CD4-positive, alpha-beta T cell treated with Interleukin-15 for 1 hour (primary cell): ENCODE data around the gene OLFML1.
A peak's percentile ranks its signal among the peaks of the same experiment; 100 is the strongest.

ENCODE experiments used
- DNase-seq: peaks from one replicate; pipeline ENCODE4 v3.0.0-alpha.2; 2020

The OLFML1 gene

DNA sequence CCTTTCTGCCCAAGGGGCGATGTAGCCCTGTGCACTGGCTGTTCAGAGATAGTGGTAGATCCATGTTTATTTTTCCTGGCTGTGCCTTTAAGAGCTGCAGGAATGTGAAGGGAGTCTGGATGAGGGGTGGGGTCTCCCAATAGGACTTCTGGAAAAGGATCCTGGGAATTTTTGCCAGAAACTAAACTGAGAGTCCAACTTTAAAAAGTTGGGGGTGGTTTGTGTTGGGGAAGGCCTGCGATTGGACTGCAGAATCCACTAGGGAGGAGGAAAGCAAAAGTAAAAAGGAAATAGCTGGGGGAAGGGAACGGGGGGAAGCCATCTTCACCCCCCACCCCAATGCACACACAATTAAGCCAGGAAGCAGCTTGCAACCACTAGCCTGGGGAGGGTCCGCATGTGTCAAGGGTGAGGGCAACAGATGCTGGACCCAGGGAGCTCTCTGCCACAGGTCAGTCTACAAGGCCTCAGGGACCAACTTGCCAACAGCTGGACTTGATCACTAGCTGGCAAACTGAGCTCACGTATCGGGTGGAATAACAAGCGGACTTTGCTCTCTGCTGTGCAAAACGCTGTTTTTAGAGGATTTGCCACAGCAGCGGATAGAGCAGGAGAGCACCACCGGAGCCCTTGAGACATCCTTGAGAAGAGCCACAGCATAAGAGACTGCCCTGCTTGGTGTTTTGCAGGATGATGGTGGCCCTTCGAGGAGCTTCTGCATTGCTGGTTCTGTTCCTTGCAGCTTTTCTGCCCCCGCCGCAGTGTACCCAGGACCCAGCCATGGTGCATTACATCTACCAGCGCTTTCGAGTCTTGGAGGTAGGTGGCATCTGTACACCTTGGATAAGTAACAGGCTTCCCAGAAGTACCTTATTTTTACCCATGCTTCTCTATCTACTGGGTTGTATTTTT lies at the start of gene OLFML1:
Gene OLFML1, plus strand, starts transcription at position 321 of the 912 bp plus-strand sequence. Its CDS starts 370 bp downstream, at position 691.
- DNase-seq: no peak

DNA sequence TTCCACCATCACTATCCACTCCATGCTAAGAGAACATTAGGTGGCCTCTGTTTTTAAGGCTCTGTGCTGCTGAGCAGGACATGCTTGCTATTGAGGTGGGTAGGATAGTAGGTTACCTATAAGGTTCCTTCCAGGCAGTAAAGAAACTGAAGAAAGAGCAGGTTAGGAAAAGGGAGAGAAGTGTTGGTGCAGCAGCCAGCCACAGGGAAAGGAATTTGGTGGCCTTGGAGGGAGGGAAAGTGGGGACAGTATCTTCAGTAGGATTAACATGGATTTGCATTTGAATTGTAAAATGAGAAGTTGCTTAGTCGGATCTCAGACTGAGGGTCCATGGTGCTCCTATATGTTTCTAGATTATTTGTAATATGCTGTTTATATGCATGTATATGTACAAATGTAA lies 49.2 kb upstream of the OLFML1 start:
- DNase-seq: no peak

- DNase-seq: peak; percentile 40
These were observed 48.6 kb upstream of the OLFML1 start for GRCh38 chr11:7436657-7437056.

- no peak for DNase-seq
These were observed 47.6 kb upstream of the OLFML1 start for GRCh38 chr11:7437696-7438095.

DNA sequence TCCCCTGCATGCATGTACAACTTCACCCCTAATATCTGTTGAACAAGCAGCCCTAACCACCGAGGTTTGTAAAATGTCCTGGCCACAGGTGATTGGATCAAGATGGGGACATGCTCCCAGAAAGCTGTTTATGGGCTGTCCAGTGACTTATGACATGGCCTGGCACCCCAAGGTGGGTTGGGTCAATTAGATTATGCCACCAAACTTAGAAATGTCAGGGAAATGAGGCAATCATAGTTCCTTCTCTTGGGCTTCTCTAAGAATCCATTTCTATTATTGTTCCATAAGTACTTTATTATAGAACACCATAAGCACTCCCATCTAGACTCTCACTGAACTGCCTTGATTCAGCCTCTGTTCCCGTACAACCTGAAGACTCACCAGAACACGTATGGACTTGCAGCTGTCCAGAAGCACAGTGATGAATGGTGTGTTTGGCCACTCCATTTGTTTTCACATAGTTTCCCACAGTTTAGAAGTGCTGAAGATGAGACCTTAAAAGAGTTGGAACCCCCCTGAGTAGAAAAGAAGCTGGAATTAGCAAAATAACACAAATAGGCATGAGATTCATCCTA lies 45.5 kb upstream of the OLFML1 start:
- DNase-seq: no peak

DNA sequence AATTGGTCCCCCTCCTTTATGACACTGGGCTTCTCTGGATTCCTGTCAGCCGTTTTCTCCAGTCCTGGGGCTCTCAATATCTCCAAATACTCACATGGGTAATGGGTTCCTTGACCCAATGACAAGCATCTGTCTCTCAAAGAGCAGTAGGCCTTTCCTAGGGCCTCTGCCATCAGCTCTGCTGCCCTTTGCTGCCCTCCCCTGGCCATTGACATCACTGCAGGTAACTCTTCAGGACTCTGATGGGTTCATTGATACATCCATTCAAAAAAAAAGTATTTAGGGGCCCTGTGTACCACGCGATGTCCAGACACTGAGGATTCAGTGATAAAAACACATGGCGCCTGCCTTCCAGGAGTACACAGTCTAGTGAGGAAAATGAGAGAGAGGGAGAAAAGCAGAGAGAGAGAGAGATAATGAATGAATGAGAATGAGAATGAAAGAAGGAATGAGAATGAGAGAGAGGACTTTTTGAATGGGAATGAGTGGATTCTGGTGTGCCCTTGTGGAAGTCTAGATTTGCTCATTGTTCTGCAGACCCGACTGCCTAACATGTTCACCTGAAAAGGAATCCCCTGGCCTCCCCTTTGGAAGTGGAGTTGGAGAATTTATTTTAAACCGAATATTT lies 42.6 kb upstream of the OLFML1 start:
- DNase-seq: peak; percentile 55

DNA sequence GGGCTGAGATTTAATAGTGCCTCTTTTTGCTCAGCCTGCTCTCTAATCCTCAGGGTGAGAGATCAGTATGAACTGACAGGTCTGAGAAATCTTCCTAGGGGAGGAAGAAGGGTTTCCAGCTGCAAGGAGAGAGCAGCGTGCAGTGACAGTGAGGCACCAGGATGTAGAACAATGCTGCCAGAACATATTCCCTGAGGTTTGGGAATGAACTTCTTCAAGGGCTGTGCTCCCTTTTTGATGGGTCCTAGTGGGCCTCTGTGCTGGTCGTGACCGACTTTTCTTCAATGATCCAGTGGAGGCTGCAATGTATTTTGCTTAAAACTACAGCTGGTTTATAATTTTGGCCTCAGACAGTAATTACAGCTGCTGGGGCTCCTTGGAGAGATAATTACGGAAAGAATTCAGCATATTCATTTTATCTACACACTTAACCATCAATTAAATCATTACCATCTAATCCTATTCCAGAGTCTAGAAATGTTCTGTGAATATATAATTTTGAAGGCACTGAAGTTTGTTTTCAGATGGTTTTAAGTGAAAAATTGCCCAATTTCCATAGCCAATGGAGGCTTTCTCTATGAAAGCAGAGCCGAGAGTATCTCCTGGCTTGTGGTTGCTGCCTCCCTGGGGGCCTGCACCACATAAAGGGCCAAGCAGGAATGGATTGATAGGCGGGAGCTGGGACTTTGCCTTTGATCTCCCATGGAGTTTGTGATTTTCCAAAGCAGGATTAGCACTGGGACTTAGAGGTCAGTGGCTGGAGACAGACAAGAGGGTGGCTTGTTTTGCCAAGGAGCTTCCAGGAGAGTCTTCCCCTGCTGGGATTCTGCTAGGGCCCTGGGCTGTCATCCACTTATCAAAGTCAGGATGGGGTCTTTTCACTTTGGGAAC lies 41.0 kb upstream of the OLFML1 start:
- DNase-seq: no peak

DNA sequence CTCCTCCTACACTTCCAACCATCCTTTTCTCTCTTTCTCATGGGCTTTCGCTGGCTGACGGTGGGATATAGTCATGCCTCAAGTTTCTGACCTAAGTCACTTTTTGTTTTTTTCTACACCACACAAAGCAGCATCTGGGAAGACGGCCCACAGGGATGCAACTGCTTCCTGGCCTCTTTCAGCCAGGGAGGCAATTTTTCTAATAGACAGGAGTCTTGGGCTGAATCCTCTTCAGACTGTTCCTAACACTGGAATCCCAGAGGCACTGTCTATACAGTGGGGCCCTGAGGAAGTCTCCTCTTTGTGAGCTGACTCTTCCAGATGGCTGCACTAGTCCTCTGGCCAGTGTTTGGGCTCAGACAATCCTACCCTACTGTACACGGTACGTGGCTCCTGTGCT lies 39.7 kb upstream of the OLFML1 start:
- no peak for DNase-seq

DNA sequence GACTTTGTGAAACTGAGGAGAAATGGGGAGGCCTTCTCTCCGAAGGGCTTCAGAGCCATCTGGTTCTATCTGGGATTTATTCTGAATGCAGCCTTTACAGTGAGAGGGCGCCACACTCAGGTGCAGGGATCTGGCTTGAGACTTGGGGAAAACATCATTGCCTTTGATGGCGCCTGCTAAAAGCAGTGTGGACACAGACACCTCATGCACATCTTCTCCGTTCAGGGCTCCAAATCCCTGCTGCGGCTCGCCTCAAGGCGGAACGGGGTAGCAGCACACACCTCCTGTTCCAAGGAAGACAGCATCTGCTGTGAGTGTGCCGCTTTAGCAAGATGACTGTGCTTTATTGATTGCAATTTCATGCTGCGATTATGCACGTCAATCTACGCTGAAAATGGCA lies 37.1 kb upstream of the OLFML1 start:
- no peak for DNase-seq

DNA sequence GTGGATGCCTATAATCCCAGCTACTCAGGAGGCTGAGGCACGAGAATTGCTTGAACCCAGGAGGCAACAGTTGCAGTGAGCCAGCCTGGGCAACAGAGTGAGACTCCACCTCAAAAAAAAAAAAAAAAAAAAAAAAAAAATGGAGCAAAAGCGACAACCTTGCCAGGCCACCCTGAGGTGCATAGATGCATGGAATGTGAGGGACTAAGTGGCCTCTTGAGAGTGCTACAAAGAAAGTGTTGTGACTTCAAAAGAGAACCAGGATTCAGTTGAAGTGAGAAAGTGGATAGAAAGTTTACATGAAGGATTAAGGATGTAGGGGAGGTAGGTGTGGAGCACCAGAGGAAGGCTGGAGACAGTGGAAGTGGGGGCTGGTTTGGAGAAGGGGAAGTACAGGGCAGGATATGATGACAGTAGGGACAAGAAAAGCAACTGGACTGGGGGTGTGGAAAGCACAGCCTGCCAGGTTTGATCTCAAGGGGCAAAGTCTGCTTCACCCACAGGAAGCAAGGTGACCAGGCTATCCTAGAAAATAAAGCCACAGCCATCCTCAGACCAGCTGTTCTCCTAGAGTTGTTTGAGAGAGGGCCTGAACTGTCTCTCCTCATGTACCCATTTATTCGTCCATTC lies 36.0 kb upstream of the OLFML1 start:
- DNase-seq: no peak

- no peak for DNase-seq
These were observed 35.5 kb upstream of the OLFML1 start for GRCh38 chr11:7449841-7450214.

- DNase-seq: no peak
These were observed 34.5 kb upstream of the OLFML1 start for GRCh38 chr11:7450836-7451235.

- no peak for DNase-seq
These were observed 33.8 kb upstream of the OLFML1 start for GRCh38 chr11:7451520-7451919.

GRCh38 chr11:7451952-7452494 lies 33.3 kb upstream of the OLFML1 start:
- DNase-seq: no peak

DNA sequence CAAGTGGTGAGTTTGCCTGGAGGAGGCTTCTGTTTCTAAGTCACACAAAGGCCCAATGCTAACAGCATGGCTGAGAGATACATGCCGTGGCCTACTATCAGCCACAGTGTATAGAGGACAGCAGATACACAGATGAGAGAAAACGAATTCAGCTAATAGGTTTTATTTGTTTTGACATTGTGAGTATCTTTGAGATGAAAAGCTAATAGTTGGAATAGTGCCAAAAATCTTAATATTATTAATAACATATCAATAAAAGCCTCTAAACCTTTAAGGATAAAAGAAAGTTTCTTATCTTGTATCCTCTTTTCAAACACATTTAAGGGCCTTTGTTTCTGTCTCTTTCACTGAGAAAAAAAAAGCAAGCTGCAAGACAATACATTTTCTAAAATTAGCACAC lies 30.5 kb upstream of the OLFML1 start:
- no peak for DNase-seq

GRCh38 chr11:7457211-7457610 lies 28.1 kb upstream of the OLFML1 start:
- DNase-seq: no peak

DNA sequence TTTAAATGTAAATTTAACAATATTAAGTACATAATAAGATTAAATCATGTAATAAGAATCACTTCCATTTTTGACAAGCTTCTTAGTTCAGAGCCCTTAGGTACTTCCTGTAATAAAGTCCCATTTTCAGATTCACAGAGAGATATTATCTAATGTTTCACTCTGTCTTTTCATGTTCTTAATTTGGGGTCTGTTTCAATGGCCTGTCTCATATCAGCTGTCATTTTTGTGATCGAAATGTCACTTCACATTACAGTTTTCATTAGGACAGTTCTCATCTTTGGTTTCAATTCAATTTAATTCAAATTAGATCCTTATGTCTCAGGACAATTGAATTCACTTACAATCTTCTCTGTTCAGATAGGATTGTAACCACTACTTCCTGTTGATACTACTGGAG lies 22.6 kb upstream of the OLFML1 start:
- DNase-seq: no peak

GRCh38 chr11:7467652-7468051 lies 17.7 kb upstream of the OLFML1 start:
- no peak for DNase-seq

DNA sequence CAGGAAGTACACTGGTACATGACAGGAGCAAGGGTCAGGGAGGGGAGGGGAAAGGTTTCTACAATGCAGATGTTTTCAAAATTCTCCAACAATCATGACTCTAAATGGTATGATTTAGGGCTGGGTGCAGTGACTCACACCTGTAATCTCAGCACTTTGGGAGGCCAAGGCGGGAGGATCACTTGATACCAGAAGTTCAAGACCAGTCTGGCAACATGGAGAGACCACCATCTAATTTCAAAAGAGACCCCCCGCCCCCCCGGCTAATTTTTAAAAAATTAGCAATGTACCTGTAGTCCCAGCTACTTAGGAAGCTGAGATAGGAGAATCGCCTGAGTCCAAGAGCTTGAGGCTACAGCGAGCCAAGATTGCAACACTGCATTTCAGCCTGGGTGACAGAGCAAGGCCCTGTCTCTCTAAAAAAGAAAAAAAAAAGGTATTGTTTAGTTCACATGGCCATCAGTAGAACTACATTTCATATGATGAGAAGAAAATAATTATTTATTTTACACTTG lies 15.9 kb upstream of the OLFML1 start:
- no peak for DNase-seq

GRCh38 chr11:7471071-7471470 lies 14.2 kb upstream of the OLFML1 start:
- no peak for DNase-seq

DNA sequence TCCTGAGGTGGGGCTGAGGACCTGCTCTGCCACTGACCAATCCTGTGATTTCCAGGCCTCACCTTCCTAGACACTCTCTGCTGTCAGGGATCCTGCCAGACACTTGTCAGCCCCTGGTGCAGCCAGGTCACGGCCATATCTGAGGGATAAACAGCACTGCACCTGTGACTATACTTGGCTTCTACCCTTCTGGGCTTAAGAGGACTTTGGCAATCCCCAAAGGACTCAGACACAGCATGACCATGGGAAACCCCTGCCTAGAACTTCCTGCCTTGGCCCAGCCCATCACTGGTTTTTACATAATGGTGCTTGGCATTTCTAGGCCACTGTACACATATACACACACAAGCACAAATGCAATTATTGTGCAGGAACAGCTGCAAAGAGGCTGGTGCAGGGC lies 11.6 kb upstream of the OLFML1 start:
- DNase-seq: peak; percentile 36

DNA sequence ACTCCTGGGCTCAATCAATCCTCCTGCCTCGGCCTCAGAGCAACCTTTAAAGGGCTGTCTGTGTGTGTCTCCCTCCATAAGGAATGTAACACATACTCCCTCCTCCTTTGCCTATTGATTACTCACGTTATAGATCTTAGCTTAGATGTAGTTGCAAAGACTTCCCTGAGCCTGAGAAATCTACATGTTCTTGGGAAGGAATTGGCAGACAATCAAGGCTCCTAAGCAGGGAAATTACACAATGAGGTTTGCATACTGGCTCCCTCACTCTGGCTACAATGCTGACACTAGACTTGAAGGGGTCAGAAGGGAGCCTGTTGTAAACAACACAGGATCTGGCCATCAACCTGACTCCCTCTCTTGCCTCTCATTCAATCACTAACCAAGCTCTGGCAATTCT lies 5.2 kb upstream of the OLFML1 start:
- DNase-seq: no peak
